Lower leg skin (tissue), 3 donors: ENCODE results near the gene GUCA2A.

ENCODE experiments used
- POLR2A ChIP-seq, 2 donors: fragments of 450-650 bp; IDR thresholded peaks; one replicate each; pipeline ENCODE4 v1.6.1; 2016 to 2017; ENCODE audit warnings: antibody characterized with exemption in 2 of 2, mild to moderate bottlenecking in 1 of 2, moderate library complexity in 1 of 2
- TF ChIP-seq, protein P1 (sequence below), 3 donors: fragments of 450-650 bp; IDR thresholded peaks; one replicate each; pipeline ENCODE4 v1.5.1; 2016; ENCODE audit warnings: antibody characterized with exemption in 3 of 3, mild to moderate bottlenecking in 3 of 3, moderate library complexity in 2 of 3

DNA sequence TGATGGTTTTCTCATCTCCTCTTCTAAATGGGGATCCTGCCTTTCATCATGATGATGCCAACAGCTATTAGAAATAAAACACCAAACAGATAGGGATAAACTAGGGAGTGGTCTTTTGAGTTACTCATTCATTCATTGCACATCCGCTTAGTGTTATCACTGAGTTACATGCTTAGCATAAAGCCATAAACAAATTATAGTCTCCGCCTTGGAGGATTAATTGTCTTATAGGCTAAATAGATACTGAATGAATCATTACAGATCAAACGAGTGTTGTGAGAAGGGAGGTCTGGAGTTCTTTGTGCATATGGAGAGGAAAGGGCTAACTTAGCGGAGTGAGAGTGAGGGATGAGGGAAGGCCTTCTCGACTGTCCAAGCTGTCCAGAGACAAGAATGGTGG, 31.2 kb downstream of the GUCA2A start:
- TF ChIP-seq, protein P1, sequence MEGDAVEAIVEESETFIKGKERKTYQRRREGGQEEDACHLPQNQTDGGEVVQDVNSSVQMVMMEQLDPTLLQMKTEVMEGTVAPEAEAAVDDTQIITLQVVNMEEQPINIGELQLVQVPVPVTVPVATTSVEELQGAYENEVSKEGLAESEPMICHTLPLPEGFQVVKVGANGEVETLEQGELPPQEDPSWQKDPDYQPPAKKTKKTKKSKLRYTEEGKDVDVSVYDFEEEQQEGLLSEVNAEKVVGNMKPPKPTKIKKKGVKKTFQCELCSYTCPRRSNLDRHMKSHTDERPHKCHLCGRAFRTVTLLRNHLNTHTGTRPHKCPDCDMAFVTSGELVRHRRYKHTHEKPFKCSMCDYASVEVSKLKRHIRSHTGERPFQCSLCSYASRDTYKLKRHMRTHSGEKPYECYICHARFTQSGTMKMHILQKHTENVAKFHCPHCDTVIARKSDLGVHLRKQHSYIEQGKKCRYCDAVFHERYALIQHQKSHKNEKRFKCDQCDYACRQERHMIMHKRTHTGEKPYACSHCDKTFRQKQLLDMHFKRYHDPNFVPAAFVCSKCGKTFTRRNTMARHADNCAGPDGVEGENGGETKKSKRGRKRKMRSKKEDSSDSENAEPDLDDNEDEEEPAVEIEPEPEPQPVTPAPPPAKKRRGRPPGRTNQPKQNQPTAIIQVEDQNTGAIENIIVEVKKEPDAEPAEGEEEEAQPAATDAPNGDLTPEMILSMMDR (IDR thresholded peaks at IDR 0.05), result no peak
- no peak for TF ChIP-seq POLR2A (IDR thresholded peaks at IDR 0.05)
